H1 (cell line): ENCODE results near the gene RASSF3. TPM values are rescaled to one million over a fixed set of nuclear protein-coding genes. Genes with fewer than 3 reads are reported as not detected.

Source experiments
- CTCF ChIA-PET: fragments of 300-600 bp; sonication (Branson Sonifier 250); formaldehyde crosslinking; loops from one replicate; lab custom pipeline; 2021; ENCODE audit not compliant: partially characterized antibody; lab: Charles Lee
- POLR2A ChIA-PET: fragments of 300-600 bp; sonication (Branson Sonifier 250); formaldehyde crosslinking; loops from one replicate; lab custom pipeline; 2021; ENCODE audit warnings: inconsistent platforms; ENCODE audit not compliant: partially characterized antibody; lab: Charles Lee
- DNase-seq, 2 experiments: peaks; one replicate each; pipeline versions ENCODE4 v3.0.0 to v3.0.0-alpha.2; 2010 to 2022; ENCODE audit warnings: low spot score in 2 of 2, low read depth in 1 of 2, mixed read lengths in 1 of 2
- FAIRE-seq: peaks from 2 replicates; lab custom pipeline; 2011; peaks lifted over from hg19 to GRCh38; lab: Jason Lieb, UNC
- H2AFZ ChIP-seq: 2 replicates; pipeline ENCODE4 v1.8.1; 2012; ENCODE audit warnings: low read length, inconsistent platforms
- H2AK5ac ChIP-seq: 2 replicates; pipeline ENCODE4 v1.6.1; 2013; ENCODE audit warnings: low read depth, low read length
- H2BK120ac ChIP-seq: replicated peaks from 2 replicates; pipeline ENCODE3; 2013; ENCODE audit warnings: low read depth, low read length, inconsistent platforms
- H2BK12ac ChIP-seq: 2 replicates; pipeline ENCODE4 v1.6.1; 2013; ENCODE audit warnings: low read depth, low read length
- H2BK15ac ChIP-seq: 2 replicates; pipeline ENCODE4 v1.6.1; 2013; ENCODE audit warnings: low read length
- H2BK20ac ChIP-seq: 2 replicates; pipeline ENCODE4 v1.6.1; 2013; ENCODE audit warnings: low read length
- H2BK5ac ChIP-seq: 2 replicates; pipeline ENCODE4 v1.6.1; 2013; ENCODE audit warnings: low read depth, low read length
- H3K14ac ChIP-seq: 2 replicates; pipeline ENCODE4 v1.6.1; 2013; ENCODE audit warnings: inconsistent platforms; ENCODE audit not compliant: insufficient read length
- H3K18ac ChIP-seq: 2 replicates; pipeline ENCODE4 v1.6.1; 2013; ENCODE audit warnings: low read length; ENCODE audit errors: extremely low read depth
- H3K23ac ChIP-seq: 2 replicates; pipeline ENCODE4 v1.6.1; 2013; ENCODE audit warnings: inconsistent platforms; ENCODE audit not compliant: insufficient read length
- H3K23me2 ChIP-seq: 2 replicates; pipeline ENCODE4 v1.6.1; 2013; ENCODE audit warnings: low read depth, low read length
- H3K27ac ChIP-seq: 2 replicates; pipeline ENCODE4 v1.6.1; 2011; ENCODE audit warnings: low read depth, low read length, inconsistent platforms
- H3K27me3 ChIP-seq, 4 experiments: replicated peaks in 1 of 4; 1 replicate in 1 of 4; 2 replicates in 3 of 4; pipeline versions ENCODE4 v1.6.1 to v1.8.1; 2011 to 2013; ENCODE audit warnings: low read length in 3 of 4, mild to moderate bottlenecking in 3 of 4, inconsistent platforms in 2 of 4, mixed read lengths in 2 of 4, moderate library complexity in 1 of 4; ENCODE audit not compliant: control insufficient read depth in 3 of 4, insufficient read depth in 3 of 4; ENCODE audit errors: extremely low read depth in 1 of 4
- H3K36me3 ChIP-seq, 4 experiments: 2 replicates each; pipeline versions ENCODE4 v1.6.1 to v1.8.1; 2011 to 2013; ENCODE audit warnings: mild to moderate bottlenecking in 4 of 4, low read length in 3 of 4, moderate library complexity in 2 of 4, control low read depth in 1 of 4, inconsistent platforms in 1 of 4; ENCODE audit not compliant: insufficient read depth in 4 of 4, control insufficient read depth in 2 of 4
- H3K4ac ChIP-seq: replicated peaks from 2 replicates; pipeline ENCODE3; 2013; ENCODE audit warnings: low read length, low read depth, mixed read lengths, inconsistent platforms; ENCODE audit not compliant: insufficient read length
- H3K4me1 ChIP-seq, 4 experiments: replicated peaks in 1 of 4; 1 replicate in 1 of 4; 2 replicates in 3 of 4; pipeline versions ENCODE4 v1.6.1 to v1.8.1; 2011 to 2013; ENCODE audit warnings: low read length in 3 of 4, inconsistent platforms in 2 of 4, mixed read lengths in 1 of 4; ENCODE audit not compliant: insufficient read depth in 4 of 4, control insufficient read depth in 3 of 4
- H3K4me2 ChIP-seq, 2 experiments: 2 replicates each; pipeline versions ENCODE4 v1.6.1 to v1.8.1; 2011 to 2013; ENCODE audit warnings: low read depth in 2 of 2, low read length in 2 of 2, control low read depth in 1 of 2, inconsistent platforms in 1 of 2, mild to moderate bottlenecking in 1 of 2; ENCODE audit not compliant: insufficient read depth in 1 of 2
- H3K4me3 ChIP-seq, 4 experiments: fragments of 200-600, 300-600 bp in 1 of 4; sonication (generic), shearing (Covaris generic), sonication (Bioruptor Twin) in 1 of 4; 2 replicates each; pipeline versions ENCODE4 v1.5.1 to v1.8.1; 2011 to 2016; ENCODE audit warnings: low read length in 4 of 4, low read depth in 3 of 4, control low read depth in 2 of 4, inconsistent platforms in 2 of 4, mild to moderate bottlenecking in 2 of 4, mixed read lengths in 1 of 4, moderate library complexity in 1 of 4; ENCODE audit not compliant: insufficient read depth in 2 of 4; ENCODE audit errors: extremely low read depth in 1 of 4
- H3K56ac ChIP-seq: replicated peaks from 2 replicates; pipeline ENCODE3; 2013; ENCODE audit warnings: low read depth, mild to moderate bottlenecking, mixed read lengths, low read length, inconsistent platforms; ENCODE audit not compliant: insufficient read length
- H3K79me1 ChIP-seq: 2 replicates; pipeline ENCODE4 v1.6.1; 2013; ENCODE audit warnings: low read depth, low read length, control low read depth
- H3K79me2 ChIP-seq, 2 experiments: 2 replicates each; pipeline versions ENCODE4 v1.6.1 to v1.8.1; 2012 to 2013; ENCODE audit warnings: low read length in 2 of 2, mild to moderate bottlenecking in 2 of 2, inconsistent platforms in 1 of 2; ENCODE audit not compliant: insufficient read depth in 2 of 2, control insufficient read depth in 1 of 2
- H3K9ac ChIP-seq, 4 experiments: replicated peaks in 1 of 4; 1 replicate in 1 of 4; 2 replicates in 3 of 4; pipeline versions ENCODE4 v1.6.1 to v1.8.1; 2011 to 2013; ENCODE audit warnings: low read depth in 3 of 4, low read length in 3 of 4, control low read depth in 2 of 4, mild to moderate bottlenecking in 2 of 4, moderate library complexity in 2 of 4, inconsistent platforms in 1 of 4; ENCODE audit errors: extremely low read depth in 1 of 4
- H3K9me3 ChIP-seq, 2 experiments: 2 replicates each; pipeline versions ENCODE4 v1.6.1 to v1.8.1; 2012 to 2013; ENCODE audit warnings: mild to moderate bottlenecking in 2 of 2, moderate library complexity in 2 of 2, control low read depth in 1 of 2, inconsistent platforms in 1 of 2, low read depth in 1 of 2, low read length in 1 of 2, mixed read lengths in 1 of 2; ENCODE audit not compliant: insufficient read depth in 2 of 2
- H4K20me1 ChIP-seq, 2 experiments: replicated peaks in 1 of 2; 2 replicates each; pipeline versions ENCODE3 to v1.8.1; 2011 to 2013; ENCODE audit warnings: inconsistent platforms in 2 of 2, low read length in 2 of 2, mild to moderate bottlenecking in 1 of 2; ENCODE audit not compliant: insufficient read depth in 2 of 2, control insufficient read depth in 1 of 2
- H4K5ac ChIP-seq: 2 replicates; pipeline ENCODE4 v1.6.1; 2013; ENCODE audit warnings: low read length, low read depth, mixed read lengths, inconsistent platforms; ENCODE audit not compliant: insufficient read length
- H4K8ac ChIP-seq: 2 replicates; pipeline ENCODE4 v1.8.0; 2013; ENCODE audit warnings: mild to moderate bottlenecking, moderate library complexity, low read length, inconsistent platforms; ENCODE audit not compliant: insufficient read depth; ENCODE audit errors: extremely low read depth
- H4K91ac ChIP-seq: replicated peaks from 2 replicates; pipeline ENCODE3; 2013; ENCODE audit warnings: low read length, mixed read lengths, inconsistent platforms; ENCODE audit not compliant: insufficient read length
- ASH2L ChIP-seq: fragments of 200-600, 300-600 bp; sonication (generic); IDR thresholded peaks from one replicate; pipeline ENCODE4 v1.7.1; 2017; ENCODE audit warnings: low read length
- CBX8 ChIP-seq: fragments of 300-800, 300-1000 bp; sonication (generic); IDR thresholded peaks from 2 replicates; pipeline ENCODE4 v1.7.1; 2016; ENCODE audit warnings: low read depth, low read length, borderline replicate concordance
- CEBPB ChIP-seq: IDR thresholded peaks from 2 replicates; pipeline ENCODE4 v1.6.1; 2012; ENCODE audit warnings: low read depth, low read length
- CTBP2 ChIP-seq: IDR thresholded peaks from 2 replicates; pipeline ENCODE4 v1.7.0; 2011; ENCODE audit warnings: borderline replicate concordance, mild to moderate bottlenecking, moderate library complexity, mixed read lengths, low read length; ENCODE audit not compliant: insufficient read depth, insufficient read length
- EZH2 ChIP-seq: fragments of 200-600 bp; sonication (generic); IDR thresholded peaks from 2 replicates; pipeline ENCODE4 v1.7.1; 2012; ENCODE audit warnings: low read depth, mild to moderate bottlenecking, moderate library complexity, low read length, inconsistent platforms; ENCODE audit not compliant: severe bottlenecking
- KDM1A ChIP-seq: fragments of 200-600, 300-600 bp; sonication (generic); IDR thresholded peaks from 2 replicates; pipeline ENCODE4 v1.7.1; 2016; ENCODE audit warnings: mild to moderate bottlenecking, low read length, borderline replicate concordance
- KDM4A ChIP-seq: IDR thresholded peaks from one replicate; pipeline ENCODE4 v1.7.1; 2012; ENCODE audit warnings: low read depth, mild to moderate bottlenecking, moderate library complexity, low read length, inconsistent platforms; ENCODE audit not compliant: severe bottlenecking
- RAD21 ChIP-seq, 2 experiments: IDR thresholded peaks in 1 of 2; conservative IDR thresholded peaks in 1 of 2; 2 replicates each; pipeline ENCODE4 v1.6.1; 2011; ENCODE audit warnings: low read depth in 2 of 2, low read length in 2 of 2, improper control_type of control experiment in 1 of 2, inconsistent platforms in 1 of 2, mild to moderate bottlenecking in 1 of 2, moderate library complexity in 1 of 2
- SUZ12 ChIP-seq: fragments of 200-600 bp; sonication (generic); IDR thresholded peaks from 2 replicates; pipeline ENCODE4 v1.6.1; 2012; ENCODE audit warnings: mild to moderate bottlenecking, inconsistent platforms, low read length, moderate library complexity, mixed read lengths
- WGBS, 2 experiments: shearing (Covaris generic) in 1 of 2; methylation state at CpG; one replicate each; pipeline versions ENCODE4 v1.1.6 to v1.1.7; 2013 to 2015; ENCODE audit warnings: low lambda C conversion rate in 2 of 2, mixed read lengths in 2 of 2, inconsistent platforms in 1 of 2, low coverage in 1 of 2, missing lambda C conversion rate in 1 of 2; ENCODE audit not compliant: insufficient replicate concordance in 2 of 2, insufficient coverage in 1 of 2, insufficient read length in 1 of 2; ENCODE audit errors: extremely low coverage in 1 of 2, missing lambda C conversion rate in 1 of 2; 5-methylcytosine and 5-hydroxymethylcytosine counted together
- polyA plus RNA-seq, 7 experiments: library from polyadenylated mRNA; depleted of rRNA in 3 of 7; stranded (reverse) in 5 of 7; unstranded in 2 of 7; fragments of >200 nt in 5 of 7; fragments of 200-250 nt in 2 of 7; gene quantifications; 1 replicate in 5 of 7; 2 replicates in 1 of 7; 4 replicates in 1 of 7; pipeline versions ENCODE4 v1.2.1 to v1.2.3, GENCODE V29; 2011 to 2013; ENCODE audit warnings: missing spikeins in 2 of 7, mixed read lengths in 2 of 7
- total RNA-seq: library from RNA; stranded (reverse); fragmentation: NEBNext Ultra II Directional; extraction: Animal tissue kit (Norgen Biotek cat#: 25700); gene quantifications from 2 replicates; pipeline ENCODE4 v1.2.1, GENCODE V29; 2021
- TF ChIP-seq, protein P1 (sequence below), 3 experiments: IDR thresholded peaks; 1 replicate in 2 of 3; 2 replicates in 1 of 3; pipeline versions ENCODE4 v1.5.1 to v1.6.1; 2011; ENCODE audit warnings: low read length in 3 of 3, mild to moderate bottlenecking in 3 of 3, inconsistent platforms in 2 of 3, low read depth in 1 of 3, moderate library complexity in 1 of 3; ENCODE audit not compliant: insufficient read depth in 1 of 3; ENCODE audit errors: control extremely low read depth in 1 of 3

Gene RASSF3
- total and polyA plus RNA-seq, 2 of the 8 experiments (the other 6 are each of a cell fraction or from before 2014, with no cell fraction given): 19.1 to 64.3 TPM

DNA sequence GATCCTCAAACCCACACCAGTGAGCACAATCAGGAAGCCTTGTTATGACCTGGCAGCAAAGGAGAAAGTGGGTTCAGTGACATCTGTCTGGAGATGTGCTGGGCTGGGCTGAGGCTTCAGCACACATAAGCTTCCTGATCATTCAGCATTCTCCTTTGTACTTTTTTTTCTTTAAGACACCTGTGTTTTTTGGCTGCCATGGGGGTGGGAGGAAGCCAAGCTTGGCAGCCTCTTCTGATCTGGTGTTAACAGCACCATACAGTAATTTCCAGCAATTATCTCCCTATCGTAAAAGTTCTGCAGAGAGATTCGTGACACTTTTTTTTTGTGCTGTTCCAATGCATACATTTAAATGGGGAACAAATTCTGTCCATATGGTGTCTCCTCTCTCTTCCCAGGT lies 38.9 kb upstream of the RASSF3 start:
- Histone ChIP-seq H3K4ac (no peak overlapping the region), H4K91ac (no peak overlapping the region), H2BK12ac (no peak overlapping the region), H3K27ac (no peak overlapping the region), H4K5ac (no peak overlapping the region), H2AK5ac (no peak overlapping the region; the same call in 1 of the 2 replicates), H2BK20ac (no peak overlapping the region), H4K8ac (no peak overlapping the region), H3K27me3 (no peaks in the 10 kb centered on the region), H2BK5ac (no peak overlapping the region), H3K56ac (no peak overlapping the region), H3K4me3 (no peak overlapping the region), H3K23ac (no peak overlapping the region), H3K23me2 (no peaks in the 10 kb centered on the region), H3K14ac (no peak overlapping the region), H3K9ac (no peak overlapping the region), H3K79me2 (no peaks in the 10 kb centered on the region), H3K18ac (no peak overlapping the region), H3K4me2 (no peak overlapping the region), H2BK15ac (no peak overlapping the region), H4K20me1 (no peaks in the 10 kb centered on the region), H3K4me1 (peaks cover 2 to 11% (median 9%) of the 10 kb centered on the region in 4 experiments; a peak in 6 of 7 replicates), H2AFZ (0 out of 2 replicates have a peak overlapping the region, but pooled peaks have one; percentile 17), H2BK120ac (no peak overlapping the region), H3K36me3 (no peaks in the 10 kb centered on the region), H3K79me1 (no peaks in the 10 kb centered on the region), H3K9me3 (peaks cover 2 to 10% of the 10 kb centered on the region in 2 experiments; a peak in 2 of 4 replicates)
- CTCF ChIA-PET: interaction anchor here (1.0 to 6.2 kb wide), 6 partner anchors 9 to 125 kb away, joined by 4 to 33 read pairs (median 8); no protein-coding TSS in a partner anchor
- POLR2A ChIA-PET: interaction anchor here (1.2 to 1.5 kb wide), 2 partner anchors 11 to 37 kb away, joined by 3 to 5 read pairs; no protein-coding TSS in a partner anchor
- FAIRE-seq (no peak), DNase-seq (no peak)
- WGBS, 2 experiments: 85% methylated on average over 2 of the region's 2 CpGs; no CpG with 5 or more reads in 1 of the 2 experiments
- TF ChIP-seq CBX8 (no peak), EZH2 (no peak), ASH2L (no peak), RAD21 (IDR thresholded peaks at IDR 0.05 in 1 of 2, conservative IDR thresholded peaks at IDR 0.05 in 1 of 2; ENCODE audit: low read depth in 2 of 2, low read length in 2 of 2) (no peak), KDM4A (no peak), SUZ12 (no peak), CTBP2 (no peak), KDM1A (no peak), CEBPB (no peak)
- TF ChIP-seq, protein P1, sequence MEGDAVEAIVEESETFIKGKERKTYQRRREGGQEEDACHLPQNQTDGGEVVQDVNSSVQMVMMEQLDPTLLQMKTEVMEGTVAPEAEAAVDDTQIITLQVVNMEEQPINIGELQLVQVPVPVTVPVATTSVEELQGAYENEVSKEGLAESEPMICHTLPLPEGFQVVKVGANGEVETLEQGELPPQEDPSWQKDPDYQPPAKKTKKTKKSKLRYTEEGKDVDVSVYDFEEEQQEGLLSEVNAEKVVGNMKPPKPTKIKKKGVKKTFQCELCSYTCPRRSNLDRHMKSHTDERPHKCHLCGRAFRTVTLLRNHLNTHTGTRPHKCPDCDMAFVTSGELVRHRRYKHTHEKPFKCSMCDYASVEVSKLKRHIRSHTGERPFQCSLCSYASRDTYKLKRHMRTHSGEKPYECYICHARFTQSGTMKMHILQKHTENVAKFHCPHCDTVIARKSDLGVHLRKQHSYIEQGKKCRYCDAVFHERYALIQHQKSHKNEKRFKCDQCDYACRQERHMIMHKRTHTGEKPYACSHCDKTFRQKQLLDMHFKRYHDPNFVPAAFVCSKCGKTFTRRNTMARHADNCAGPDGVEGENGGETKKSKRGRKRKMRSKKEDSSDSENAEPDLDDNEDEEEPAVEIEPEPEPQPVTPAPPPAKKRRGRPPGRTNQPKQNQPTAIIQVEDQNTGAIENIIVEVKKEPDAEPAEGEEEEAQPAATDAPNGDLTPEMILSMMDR (IDR thresholded peaks at IDR 0.05; ENCODE audit: control extremely low read depth in 1 of 3, insufficient read depth in 1 of 3, low read depth in 1 of 3, low read length in 3 of 3): no peak
